ENCODE data around the gene SSC4D.
"Not testable (repeated sequence)": the region's sequence is repeated elsewhere in the genome, so short reads cannot be mapped to it uniquely, and the experiment has no call there.

The SSC4D gene

GRCh38 chr7:76411626-76412025, 2.1 kb upstream of the SSC4D start:
- H3K4me3 ChIP-seq (ENCODE audit: low read depth, low read length): no peak overlapping the region
- TF ChIP-seq, protein P1, sequence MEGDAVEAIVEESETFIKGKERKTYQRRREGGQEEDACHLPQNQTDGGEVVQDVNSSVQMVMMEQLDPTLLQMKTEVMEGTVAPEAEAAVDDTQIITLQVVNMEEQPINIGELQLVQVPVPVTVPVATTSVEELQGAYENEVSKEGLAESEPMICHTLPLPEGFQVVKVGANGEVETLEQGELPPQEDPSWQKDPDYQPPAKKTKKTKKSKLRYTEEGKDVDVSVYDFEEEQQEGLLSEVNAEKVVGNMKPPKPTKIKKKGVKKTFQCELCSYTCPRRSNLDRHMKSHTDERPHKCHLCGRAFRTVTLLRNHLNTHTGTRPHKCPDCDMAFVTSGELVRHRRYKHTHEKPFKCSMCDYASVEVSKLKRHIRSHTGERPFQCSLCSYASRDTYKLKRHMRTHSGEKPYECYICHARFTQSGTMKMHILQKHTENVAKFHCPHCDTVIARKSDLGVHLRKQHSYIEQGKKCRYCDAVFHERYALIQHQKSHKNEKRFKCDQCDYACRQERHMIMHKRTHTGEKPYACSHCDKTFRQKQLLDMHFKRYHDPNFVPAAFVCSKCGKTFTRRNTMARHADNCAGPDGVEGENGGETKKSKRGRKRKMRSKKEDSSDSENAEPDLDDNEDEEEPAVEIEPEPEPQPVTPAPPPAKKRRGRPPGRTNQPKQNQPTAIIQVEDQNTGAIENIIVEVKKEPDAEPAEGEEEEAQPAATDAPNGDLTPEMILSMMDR (IDR thresholded peaks at IDR 0.05; ENCODE audit: low read depth, low read length): no peak
- TF ChIP-seq POLR2A (IDR thresholded peaks at IDR 0.05; ENCODE audit: extremely low read depth, insufficient read length) (no peak), MYC (IDR thresholded peaks at IDR 0.05; ENCODE audit: low read depth, low read length) (no peak)
- peak; percentile 46 for DNase-seq (ENCODE audit: low read depth)

DNA sequence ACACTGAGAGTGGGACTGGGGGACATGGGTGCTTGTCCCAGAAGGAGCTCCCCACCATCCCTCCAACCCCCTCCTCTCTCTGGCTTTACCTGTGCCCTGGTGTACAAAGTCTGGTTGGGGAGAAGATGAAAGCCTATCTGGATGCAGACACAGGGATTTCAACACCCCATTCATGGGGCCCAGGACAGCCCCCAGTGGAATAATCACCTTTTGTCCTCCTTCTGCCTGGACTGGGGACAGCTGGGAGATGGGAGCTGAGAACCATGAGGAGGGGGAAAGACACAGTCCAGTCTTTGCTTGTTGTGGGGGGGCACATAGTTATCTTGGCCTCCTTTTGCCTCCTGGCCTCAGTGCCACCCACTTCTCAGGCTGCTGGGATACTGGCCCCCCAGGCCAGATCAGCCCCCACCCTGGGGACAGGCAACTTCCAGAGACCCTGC, 1.4 kb downstream of the SSC4D start:
- no peak for DNase-seq (ENCODE audit: low read depth)
- no peak overlapping the region for H3K4me3 ChIP-seq (ENCODE audit: low read depth, low read length)
- TF ChIP-seq, protein P1 (IDR thresholded peaks at IDR 0.05; ENCODE audit: low read depth, low read length): no peak

- TF ChIP-seq, protein P2, sequence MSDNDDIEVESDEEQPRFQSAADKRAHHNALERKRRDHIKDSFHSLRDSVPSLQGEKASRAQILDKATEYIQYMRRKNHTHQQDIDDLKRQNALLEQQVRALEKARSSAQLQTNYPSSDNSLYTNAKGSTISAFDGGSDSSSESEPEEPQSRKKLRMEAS (IDR thresholded peaks at IDR 0.05; ENCODE audit: low read depth, low read length): no peak
- no peak overlapping the region for H3K4me3 ChIP-seq (ENCODE audit: low read depth, low read length)
- no peak for DNase-seq (ENCODE audit: low read depth)
Observed at GRCh38 chr7:76407718-76408117, 1.8 kb downstream of the SSC4D start.

- H3K4me3 ChIP-seq (ENCODE audit: low read depth, low read length): no peak overlapping the region
- TF ChIP-seq MYC (IDR thresholded peaks at IDR 0.05; ENCODE audit: low read depth, low read length): no peak
- DNase-seq (ENCODE audit: low read depth): no peak
Observed at GRCh38 chr7:76405738-76406137, 3.8 kb downstream of the SSC4D start.

DNA sequence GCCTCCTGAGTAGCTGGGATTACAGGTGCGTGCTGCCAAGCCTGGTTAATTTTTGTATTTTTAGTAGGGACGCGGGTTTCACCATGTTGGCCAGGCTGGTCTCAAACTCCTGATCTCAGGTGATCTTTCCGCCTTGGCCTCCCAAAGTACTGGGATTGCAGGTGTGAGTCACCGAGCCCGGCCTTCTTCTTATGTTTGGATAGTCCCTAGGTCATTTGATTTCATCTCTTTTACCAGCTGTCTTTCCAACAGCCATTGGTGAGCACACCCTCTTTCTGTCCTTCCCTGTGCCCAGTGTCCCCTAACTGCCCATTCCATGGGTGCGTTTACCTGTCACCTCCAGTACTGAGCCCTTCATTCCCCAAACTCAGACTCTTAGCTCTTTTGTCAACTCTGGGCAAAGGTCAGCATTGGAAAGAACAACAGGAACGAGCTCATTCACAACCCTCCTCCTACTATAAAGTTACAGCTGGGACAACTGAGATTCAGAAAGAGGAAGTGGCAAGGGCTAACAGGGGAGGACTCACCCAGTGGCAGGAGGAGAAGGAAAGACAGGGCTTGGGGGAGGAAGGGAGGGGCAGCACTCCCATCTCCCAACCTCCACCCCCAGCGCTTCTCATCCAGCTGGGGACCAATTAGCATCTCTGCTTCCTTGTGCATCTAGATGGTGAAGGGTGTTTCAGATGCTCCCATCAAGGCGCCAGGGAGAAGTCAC, 5.6 kb downstream of the SSC4D start:
- TF ChIP-seq, protein P2 (IDR thresholded peaks at IDR 0.05; ENCODE audit: low read depth, low read length): peak; percentile 70
- TF ChIP-seq MYC (IDR thresholded peaks at IDR 0.05; ENCODE audit: low read depth, low read length) (peak; percentile 64), POLR2A (IDR thresholded peaks at IDR 0.05; ENCODE audit: extremely low read depth, insufficient read length) (no peak)
- no peak overlapping the region for H3K4me3 ChIP-seq (ENCODE audit: low read depth, low read length)
- DNase-seq (ENCODE audit: low read depth): peak; percentile 94

DNA sequence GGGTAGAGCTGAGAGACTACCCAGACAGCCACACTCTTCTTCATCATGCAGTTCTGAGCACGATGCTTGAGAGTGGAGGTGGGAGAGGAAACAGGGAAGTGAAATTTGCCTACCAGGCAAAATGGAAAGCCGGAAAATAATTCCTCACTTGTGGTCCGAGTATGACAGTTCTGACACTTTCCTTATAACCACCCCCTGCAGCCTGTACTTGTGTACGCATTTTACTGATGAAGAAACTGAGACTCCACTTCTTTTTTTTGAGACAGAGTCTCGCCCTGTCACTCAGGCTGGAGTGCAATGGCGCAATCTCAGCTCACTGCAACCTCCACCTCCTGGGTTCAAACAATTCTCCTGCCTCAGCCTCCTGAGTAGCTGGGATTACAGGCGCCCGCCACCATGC, 6.4 kb downstream of the SSC4D start:
- not testable (repeated sequence) for H3K4me3 ChIP-seq (ENCODE audit: low read depth, low read length)
- DNase-seq (ENCODE audit: low read depth): peak; percentile 44

DNA sequence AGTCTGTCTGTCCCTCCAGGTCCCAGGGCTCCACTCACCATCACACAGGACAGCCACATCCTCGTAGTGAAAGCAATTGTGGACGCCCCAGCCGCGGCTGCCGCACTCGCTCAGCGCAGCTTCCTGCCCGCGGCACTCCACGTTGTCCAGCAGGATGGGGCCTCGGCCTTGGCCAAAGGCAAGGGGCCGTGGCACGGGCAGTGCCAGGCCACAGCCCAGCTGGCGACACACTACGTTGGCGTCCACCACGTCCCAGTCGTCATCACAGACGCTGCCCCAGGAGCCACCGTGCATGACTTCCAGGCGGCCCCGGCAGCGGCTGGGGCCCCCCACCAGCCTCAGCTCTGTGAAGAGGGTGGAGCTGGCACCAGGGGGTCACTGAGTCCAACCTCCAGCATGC, 9.2 kb downstream of the SSC4D start:
- DNase-seq (ENCODE audit: low read depth): no peak
- TF ChIP-seq MYC (IDR thresholded peaks at IDR 0.05; ENCODE audit: low read depth, low read length): no peak
- no peak for TF ChIP-seq POLR2A (IDR thresholded peaks at IDR 0.05; ENCODE audit: extremely low read depth, insufficient read length)
- TF ChIP-seq, protein P1 (IDR thresholded peaks at IDR 0.05; ENCODE audit: low read depth, low read length): no peak
- TF ChIP-seq, protein P2 (IDR thresholded peaks at IDR 0.05; ENCODE audit: low read depth, low read length): no peak

DNA sequence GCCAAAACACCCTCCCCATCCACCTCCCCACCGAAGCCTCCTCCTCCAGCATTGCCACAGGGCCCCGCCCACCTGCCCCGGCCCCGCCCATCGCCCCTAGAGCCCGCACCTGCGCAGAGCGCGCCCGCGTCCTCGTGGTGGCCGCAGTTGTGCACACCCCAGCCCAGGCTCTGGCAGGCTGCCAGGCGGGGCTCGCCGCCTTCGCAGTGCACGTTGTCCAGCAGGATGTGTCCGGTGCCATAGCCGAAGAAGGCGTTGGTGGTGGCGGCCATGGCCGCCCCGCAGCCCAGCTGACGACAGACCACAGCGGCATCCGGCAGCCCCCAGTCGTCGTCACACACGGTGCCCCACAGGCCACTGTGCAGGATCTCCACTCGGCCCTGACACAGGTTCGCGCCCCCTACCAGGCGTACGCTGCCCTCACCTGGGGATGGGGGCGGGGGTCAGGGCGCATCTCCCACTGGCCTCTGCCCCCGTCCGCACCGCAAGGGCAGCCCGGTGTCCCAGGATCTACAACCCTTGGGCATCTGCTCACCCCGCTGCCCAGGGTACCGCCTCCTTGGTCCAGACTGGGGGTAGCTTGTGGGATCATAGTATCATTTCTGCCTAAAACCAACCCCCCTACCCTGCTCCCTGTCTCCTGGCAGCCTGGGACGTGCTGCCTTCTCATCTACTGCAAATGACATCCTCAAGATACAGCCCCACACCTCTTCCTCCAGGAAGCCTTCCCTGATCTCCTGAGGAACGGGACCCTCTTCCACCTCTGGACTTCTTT, 11.9 kb downstream of the SSC4D start:
- DNase-seq (ENCODE audit: low read depth): peak; percentile 88
- H3K4me3 ChIP-seq (ENCODE audit: low read depth, low read length): peak overlapping the region; percentile 54
- TF ChIP-seq, protein P2 (IDR thresholded peaks at IDR 0.05; ENCODE audit: low read depth, low read length): no peak
- TF ChIP-seq MYC (IDR thresholded peaks at IDR 0.05; ENCODE audit: low read depth, low read length): no peak
- TF ChIP-seq, protein P1 (IDR thresholded peaks at IDR 0.05; ENCODE audit: low read depth, low read length): no peak
- TF ChIP-seq POLR2A (IDR thresholded peaks at IDR 0.05; ENCODE audit: extremely low read depth, insufficient read length): no peak

More for the DNA sequence above, 9.2 kb downstream of the SSC4D start:
- H3K4me3 ChIP-seq (ENCODE audit: low read depth, low read length): no peak overlapping the region
